ENCODE results near the gene PTK6. TPM values are rescaled to one million over a fixed set of nuclear protein-coding genes. Genes with fewer than 3 reads are reported as not detected.

PTK6 gene
- total and polyA plus RNA-seq, 2 of the 13 experiments (the other 11 are each of a cell fraction or from before 2014, with no cell fraction given): 0.08 TPM; not detected in 1

GRCh38 chr20:63544241-63544957, 7.2 kb upstream of the PTK6 start (continued):
- TF ChIP-seq ZNF609 (CRISPR knock-in tag; IDR thresholded peaks at IDR 0.05; ENCODE audit: borderline replicate concordance): peak; percentile 63; the same call in 1 of the 2 replicates
- TF ChIP-seq SETDB1 (CRISPR knock-in tag; IDR thresholded peaks at IDR 0.05; ENCODE audit: borderline replicate concordance): no peak
- no peak; the same call in 1 of the 2 replicates for TF ChIP-seq NFKB2 (CRISPR knock-in tag; IDR thresholded peaks at IDR 0.05; ENCODE audit: borderline replicate concordance)
- TF ChIP-seq PCBP1 (IDR thresholded peaks at IDR 0.05; ENCODE audit: borderline replicate concordance, low read depth, low read length): 0 out of 2 replicates have a peak, but pooled peaks have one; percentile 74
- no peak for TF ChIP-seq SNAPC4 (CRISPR knock-in tag; IDR thresholded peaks at IDR 0.05)
- TF ChIP-seq ZNF737 (CRISPR knock-in tag; IDR thresholded peaks at IDR 0.05; ENCODE audit: borderline replicate concordance): no peak
- peak; percentile 37; the same call in 1 of the 2 replicates for TF ChIP-seq KDM2A (CRISPR knock-in tag; IDR thresholded peaks at IDR 0.05; ENCODE audit: borderline replicate concordance, low read depth)
- no peak for TF ChIP-seq PBX3 (CRISPR knock-in tag; IDR thresholded peaks at IDR 0.05; ENCODE audit: borderline replicate concordance)
- TF ChIP-seq TBX2 (CRISPR knock-in tag; IDR thresholded peaks at IDR 0.05; ENCODE audit: borderline replicate concordance): 0 out of 2 replicates have a peak, but pooled peaks have one; percentile 24
- TF ChIP-seq RFXAP (CRISPR knock-in tag; IDR thresholded peaks at IDR 0.05; ENCODE audit: borderline replicate concordance): no peak
- no peak for TF ChIP-seq GZF1 (CRISPR knock-in tag; IDR thresholded peaks at IDR 0.05)
- no peak for TF ChIP-seq ZNF784 (CRISPR knock-in tag; IDR thresholded peaks at IDR 0.05; ENCODE audit: borderline replicate concordance)
- 0 out of 2 replicates have a peak, but pooled peaks have one; percentile 57 for TF ChIP-seq SIN3A (IDR thresholded peaks at IDR 0.05; ENCODE audit: borderline replicate concordance, low read depth, low read length)
- no peak for TF ChIP-seq ELF3 (CRISPR knock-in tag; IDR thresholded peaks at IDR 0.05)
- TF ChIP-seq ZNF878 (CRISPR knock-in tag; IDR thresholded peaks at IDR 0.05): no peak

Data from HepG2 (cell line).